ENCODE results near the gene TOX3.

Gene TOX3

DNA sequence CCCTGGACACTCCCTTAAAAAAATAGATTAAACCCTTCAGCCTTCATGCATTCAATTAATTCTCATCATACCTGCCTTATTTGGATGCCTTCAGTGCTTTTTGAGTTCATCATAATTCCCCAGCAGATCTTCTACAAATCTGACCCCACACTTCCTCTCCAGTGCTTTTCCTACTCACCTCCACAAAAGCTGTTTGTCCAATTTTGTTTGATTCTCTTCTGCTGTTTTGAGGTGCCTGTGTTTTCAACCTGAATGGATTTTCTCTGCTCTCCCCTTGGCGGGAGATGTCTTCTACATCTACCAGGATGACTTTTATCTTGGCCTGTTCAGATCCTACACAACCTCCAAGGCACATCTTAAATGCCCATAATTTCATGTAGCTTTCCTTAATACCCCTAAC, 112.7 kb downstream of the TOX3 start:
- ChIA-PET CTCF (interaction anchor here (1.0 kb wide), 1 partner anchor 365 kb away, joined by 3 read pairs; no protein-coding TSS in a partner anchor), POLR2A (no interaction called here)
- Histone ChIP-seq H3K9me3 (ENCODE audit: control insufficient read depth, insufficient read depth, low read depth, low read length) (no peaks in the 10 kb centered on the region), H3K4me1 (ENCODE audit: control insufficient read depth, insufficient read depth, low read length) (no peaks in the 10 kb centered on the region), H3K4me3 (ENCODE audit: low read depth, low read length) (no peak overlapping the region), H3K36me3 (ENCODE audit: control insufficient read depth in 2 of 2, insufficient read depth in 1 of 2, low read length in 2 of 2) (peaks cover 0 to 5% of the 10 kb centered on the region in 2 experiments; a peak in 2 of 3 replicates), H3K27ac (ENCODE audit: extremely low read depth, low read depth, low read length) (no peak overlapping the region)
- TF ChIP-seq SP2 (tag by site-specific recombination; IDR thresholded peaks at IDR 0.05) (no peak), ZNF211 (tag by site-specific recombination; IDR thresholded peaks at IDR 0.05; ENCODE audit: low read depth) (no peak), ZNF248 (tag by site-specific recombination; IDR thresholded peaks at IDR 0.05) (no peak), GLI2 (tag by site-specific recombination; IDR thresholded peaks at IDR 0.05; ENCODE audit: borderline replicate concordance, low read depth) (no peak), ZFP3 (tag by site-specific recombination; IDR thresholded peaks at IDR 0.05; ENCODE audit: low read depth) (no peak), ZNF132 (tag by site-specific recombination; IDR thresholded peaks at IDR 0.05; ENCODE audit: borderline replicate concordance) (no peak), ZSCAN30 (tag by site-specific recombination; IDR thresholded peaks at IDR 0.05) (no peak), KLF10 (tag by site-specific recombination; IDR thresholded peaks at IDR 0.05) (no peak), ZNF138 (tag by site-specific recombination; IDR thresholded peaks at IDR 0.05; ENCODE audit: borderline replicate concordance) (no peak), ZNF24 (tag by site-specific recombination; IDR thresholded peaks at IDR 0.05) (no peak)
- TF ChIP-seq, protein P1, sequence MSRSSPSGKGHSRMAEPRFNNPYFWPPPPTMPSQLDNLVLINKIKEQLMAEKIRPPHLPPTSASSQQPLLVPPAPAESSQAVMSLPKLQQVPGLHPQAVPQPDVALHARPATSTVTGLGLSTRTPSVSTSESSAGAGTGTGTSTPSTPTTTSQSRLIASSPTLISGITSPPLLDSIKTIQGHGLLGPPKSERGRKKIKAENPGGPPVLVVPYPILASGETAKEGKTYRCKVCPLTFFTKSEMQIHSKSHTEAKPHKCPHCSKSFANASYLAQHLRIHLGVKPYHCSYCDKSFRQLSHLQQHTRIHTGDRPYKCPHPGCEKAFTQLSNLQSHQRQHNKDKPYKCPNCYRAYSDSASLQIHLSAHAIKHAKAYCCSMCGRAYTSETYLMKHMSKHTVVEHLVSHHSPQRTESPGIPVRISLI (tag by site-specific recombination; IDR thresholded peaks at IDR 0.05): no peak
- TF ChIP-seq, protein P2, sequence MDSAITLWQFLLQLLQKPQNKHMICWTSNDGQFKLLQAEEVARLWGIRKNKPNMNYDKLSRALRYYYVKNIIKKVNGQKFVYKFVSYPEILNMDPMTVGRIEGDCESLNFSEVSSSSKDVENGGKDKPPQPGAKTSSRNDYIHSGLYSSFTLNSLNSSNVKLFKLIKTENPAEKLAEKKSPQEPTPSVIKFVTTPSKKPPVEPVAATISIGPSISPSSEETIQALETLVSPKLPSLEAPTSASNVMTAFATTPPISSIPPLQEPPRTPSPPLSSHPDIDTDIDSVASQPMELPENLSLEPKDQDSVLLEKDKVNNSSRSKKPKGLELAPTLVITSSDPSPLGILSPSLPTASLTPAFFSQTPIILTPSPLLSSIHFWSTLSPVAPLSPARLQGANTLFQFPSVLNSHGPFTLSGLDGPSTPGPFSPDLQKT (IDR thresholded peaks at IDR 0.05; ENCODE audit: borderline replicate concordance, low read depth, low read length): no peak

DNA sequence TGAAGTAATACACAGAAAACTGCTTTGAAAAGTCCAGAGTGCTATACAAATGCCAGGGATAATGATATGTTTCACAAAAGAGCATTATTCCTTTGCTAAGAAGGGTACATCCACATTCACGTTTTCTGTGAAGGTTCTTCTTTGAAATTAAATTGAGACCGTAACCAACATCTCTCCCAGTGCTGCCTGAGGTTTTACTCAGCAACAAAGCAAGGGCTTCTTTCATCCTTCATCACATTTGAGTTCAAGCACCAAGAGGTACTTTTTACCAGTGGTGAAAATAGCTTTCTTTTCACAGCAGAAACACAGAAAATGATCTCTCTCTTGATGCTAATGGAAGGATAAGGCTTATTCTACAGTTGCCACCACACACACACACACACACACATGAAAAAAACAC, 113.3 kb downstream of the TOX3 start:
- no peak for TF ChIP-seq GFI1B (tag by site-specific recombination; IDR thresholded peaks at IDR 0.05)
- TF ChIP-seq ZFP41 (tag by site-specific recombination; IDR thresholded peaks at IDR 0.05; ENCODE audit: borderline replicate concordance): no peak
- TF ChIP-seq KLF10 (tag by site-specific recombination; IDR thresholded peaks at IDR 0.05): no peak
- TF ChIP-seq OSR2 (tag by site-specific recombination; IDR thresholded peaks at IDR 0.05): no peak
- TF ChIP-seq, protein P3, sequence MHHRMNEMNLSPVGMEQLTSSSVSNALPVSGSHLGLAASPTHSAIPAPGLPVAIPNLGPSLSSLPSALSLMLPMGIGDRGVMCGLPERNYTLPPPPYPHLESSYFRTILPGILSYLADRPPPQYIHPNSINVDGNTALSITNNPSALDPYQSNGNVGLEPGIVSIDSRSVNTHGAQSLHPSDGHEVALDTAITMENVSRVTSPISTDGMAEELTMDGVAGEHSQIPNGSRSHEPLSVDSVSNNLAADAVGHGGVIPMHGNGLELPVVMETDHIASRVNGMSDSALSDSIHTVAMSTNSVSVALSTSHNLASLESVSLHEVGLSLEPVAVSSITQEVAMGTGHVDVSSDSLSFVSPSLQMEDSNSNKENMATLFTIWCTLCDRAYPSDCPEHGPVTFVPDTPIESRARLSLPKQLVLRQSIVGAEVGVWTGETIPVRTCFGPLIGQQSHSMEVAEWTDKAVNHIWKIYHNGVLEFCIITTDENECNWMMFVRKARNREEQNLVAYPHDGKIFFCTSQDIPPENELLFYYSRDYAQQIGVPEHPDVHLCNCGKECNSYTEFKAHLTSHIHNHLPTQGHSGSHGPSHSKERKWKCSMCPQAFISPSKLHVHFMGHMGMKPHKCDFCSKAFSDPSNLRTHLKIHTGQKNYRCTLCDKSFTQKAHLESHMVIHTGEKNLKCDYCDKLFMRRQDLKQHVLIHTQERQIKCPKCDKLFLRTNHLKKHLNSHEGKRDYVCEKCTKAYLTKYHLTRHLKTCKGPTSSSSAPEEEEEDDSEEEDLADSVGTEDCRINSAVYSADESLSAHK (tag by site-specific recombination; IDR thresholded peaks at IDR 0.05): no peak
- no peak for TF ChIP-seq ZFP3 (tag by site-specific recombination; IDR thresholded peaks at IDR 0.05; ENCODE audit: low read depth)
- H3K4me1 ChIP-seq (ENCODE audit: control insufficient read depth, insufficient read depth, low read length): no peaks in the 10 kb centered on the region
- CTCF ChIA-PET: interaction anchor here (1.0 kb wide), 1 partner anchor 364 kb away, joined by 3 read pairs; no protein-coding TSS in a partner anchor
- H3K9me3 ChIP-seq (ENCODE audit: control insufficient read depth, insufficient read depth, low read depth, low read length): no peaks in the 10 kb centered on the region
- no peak overlapping the region for H3K27ac ChIP-seq (ENCODE audit: extremely low read depth, low read depth, low read length)
- POLR2A ChIA-PET: no interaction called here
- no peaks in the 10 kb centered on the region; a peak in 1 of 3 replicates for H3K36me3 ChIP-seq (ENCODE audit: control insufficient read depth in 2 of 2, insufficient read depth in 1 of 2, low read length in 2 of 2)
- H3K4me3 ChIP-seq (ENCODE audit: low read depth, low read length): no peak overlapping the region

DNA sequence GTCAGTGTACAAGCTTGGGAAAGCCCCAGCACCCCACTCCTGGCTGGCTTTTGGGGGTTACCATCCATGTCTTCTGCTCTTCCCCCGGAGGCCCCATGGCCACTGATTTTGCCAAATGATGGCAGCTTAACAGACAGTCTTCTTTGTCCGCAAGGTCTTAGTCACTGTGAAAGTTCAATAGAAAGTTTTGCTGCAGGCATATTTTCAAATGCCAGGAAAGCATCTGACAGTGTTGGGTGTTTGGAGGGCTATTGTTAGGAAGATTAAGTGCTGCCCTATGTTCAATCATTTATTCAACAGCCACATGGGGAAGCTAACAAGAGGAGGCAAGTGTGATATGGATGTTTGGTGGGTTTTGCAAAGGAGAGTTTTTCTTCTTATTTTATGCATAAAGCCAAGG, 122.4 kb downstream of the TOX3 start:
- no peak overlapping the region for H3K27ac ChIP-seq (ENCODE audit: extremely low read depth, low read depth, low read length)
- POLR2A ChIA-PET: no interaction called here
- TF ChIP-seq, protein P4, sequence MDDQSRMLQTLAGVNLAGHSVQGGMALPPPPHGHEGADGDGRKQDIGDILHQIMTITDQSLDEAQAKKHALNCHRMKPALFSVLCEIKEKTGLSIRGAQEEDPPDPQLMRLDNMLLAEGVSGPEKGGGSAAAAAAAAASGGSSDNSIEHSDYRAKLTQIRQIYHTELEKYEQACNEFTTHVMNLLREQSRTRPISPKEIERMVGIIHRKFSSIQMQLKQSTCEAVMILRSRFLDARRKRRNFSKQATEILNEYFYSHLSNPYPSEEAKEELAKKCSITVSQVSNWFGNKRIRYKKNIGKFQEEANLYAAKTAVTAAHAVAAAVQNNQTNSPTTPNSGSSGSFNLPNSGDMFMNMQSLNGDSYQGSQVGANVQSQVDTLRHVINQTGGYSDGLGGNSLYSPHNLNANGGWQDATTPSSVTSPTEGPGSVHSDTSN (CRISPR knock-in tag; IDR thresholded peaks at IDR 0.05): no peak
- TF ChIP-seq, protein P5, sequence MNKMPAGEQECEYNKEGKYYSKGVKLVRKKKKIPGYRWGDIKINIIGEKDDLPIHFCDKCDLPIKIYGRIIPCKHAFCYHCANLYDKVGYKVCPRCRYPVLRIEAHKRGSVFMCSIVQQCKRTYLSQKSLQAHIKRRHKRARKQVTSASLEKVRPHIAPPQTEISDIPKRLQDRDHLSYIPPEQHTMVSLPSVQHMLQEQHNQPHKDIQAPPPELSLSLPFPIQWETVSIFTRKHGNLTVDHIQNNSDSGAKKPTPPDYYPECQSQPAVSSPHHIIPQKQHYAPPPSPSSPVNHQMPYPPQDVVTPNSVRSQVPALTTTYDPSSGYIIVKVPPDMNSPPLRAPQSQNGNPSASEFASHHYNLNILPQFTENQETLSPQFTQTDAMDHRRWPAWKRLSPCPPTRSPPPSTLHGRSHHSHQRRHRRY (tag by site-specific recombination; IDR thresholded peaks at IDR 0.05): no peak
- TF ChIP-seq ZNF548 (tag by site-specific recombination; IDR thresholded peaks at IDR 0.05) (no peak), ZNF211 (tag by site-specific recombination; IDR thresholded peaks at IDR 0.05; ENCODE audit: low read depth) (no peak), ZNF202 (tag by site-specific recombination; IDR thresholded peaks at IDR 0.05; ENCODE audit: borderline replicate concordance) (no peak), KLF9 (tag by site-specific recombination; IDR thresholded peaks at IDR 0.05; ENCODE audit: low read depth) (no peak)
- TF ChIP-seq, protein P6, sequence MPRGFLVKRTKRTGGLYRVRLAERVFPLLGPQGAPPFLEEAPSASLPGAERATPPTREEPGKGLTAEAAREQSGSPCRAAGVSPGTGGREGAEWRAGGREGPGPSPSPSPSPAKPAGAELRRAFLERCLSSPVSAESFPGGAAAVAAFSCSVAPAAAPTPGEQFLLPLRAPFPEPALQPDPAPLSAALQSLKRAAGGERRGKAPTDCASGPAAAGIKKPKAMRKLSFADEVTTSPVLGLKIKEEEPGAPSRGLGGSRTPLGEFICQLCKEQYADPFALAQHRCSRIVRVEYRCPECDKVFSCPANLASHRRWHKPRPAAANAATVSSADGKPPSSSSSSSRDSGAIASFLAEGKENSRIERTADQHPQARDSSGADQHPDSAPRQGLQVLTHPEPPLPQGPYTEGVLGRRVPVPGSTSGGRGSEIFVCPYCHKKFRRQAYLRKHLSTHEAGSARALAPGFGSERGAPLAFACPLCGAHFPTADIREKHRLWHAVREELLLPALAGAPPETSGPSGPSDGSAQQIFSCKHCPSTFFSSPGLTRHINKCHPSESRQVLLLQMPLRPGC (tag by site-specific recombination; IDR thresholded peaks at IDR 0.05): no peak

More for the DNA sequence above, 122.4 kb downstream of the TOX3 start:
- no peaks in the 10 kb centered on the region for H3K36me3 ChIP-seq (ENCODE audit: control insufficient read depth in 2 of 2, insufficient read depth in 1 of 2, low read length in 2 of 2)
- H3K9me3 ChIP-seq (ENCODE audit: control insufficient read depth, insufficient read depth, low read depth, low read length): no peaks in the 10 kb centered on the region
- H3K4me3 ChIP-seq (ENCODE audit: low read depth, low read length): no peak overlapping the region
- CTCF ChIA-PET: no interaction called here
- no peaks in the 10 kb centered on the region for H3K4me1 ChIP-seq (ENCODE audit: control insufficient read depth, insufficient read depth, low read length)

Data from HEK293 (cell line).